Neural progenitor cell (in vitro differentiated cells): ENCODE data around the gene XAB2. TPM values are rescaled to one million over a fixed set of nuclear protein-coding genes. Genes with fewer than 3 reads are reported as not detected.

Experiments used
- DNase-seq: peaks from one replicate; pipeline ENCODE4 v3.0.0-alpha.2; 2016; ENCODE audit warnings: low spot score
- H2AFZ ChIP-seq: fragments of 200-600 bp; sonication (generic); replicated peaks from 2 replicates; pipeline ENCODE4 v1.6.1; 2016; ENCODE audit warnings: antibody characterized with exemption
- H3F3A ChIP-seq: fragments of 200-600 bp; sonication (generic); 2 replicates; pipeline ENCODE4 v1.6.1; 2016; ENCODE audit warnings: antibody characterized with exemption, low read depth
- H3K27ac ChIP-seq: fragments of 200-600 bp; sonication (generic); 2 replicates; pipeline ENCODE4 v1.5.1; 2016; ENCODE audit warnings: mild to moderate bottlenecking
- H3K27me3 ChIP-seq: fragments of 200-600 bp; sonication (generic); 2 replicates; pipeline ENCODE4 v1.6.1; 2016; ENCODE audit warnings: mild to moderate bottlenecking, moderate library complexity
- H3K36me3 ChIP-seq: fragments of 200-600 bp; sonication (generic); 2 replicates; pipeline ENCODE4 v1.5.1; 2016
- H3K4me1 ChIP-seq: fragments of 200-600 bp; sonication (generic); 2 replicates; pipeline ENCODE4 v1.6.1; 2016; ENCODE audit warnings: mixed run types
- H3K4me2 ChIP-seq: fragments of 200-600 bp; sonication (generic); 2 replicates; pipeline ENCODE4 v1.6.1; 2016
- H3K4me3 ChIP-seq: fragments of 200-600 bp; sonication (generic); 2 replicates; pipeline ENCODE4 v1.5.1; 2016
- H3K79me2 ChIP-seq: fragments of 200-600 bp; sonication (generic); 2 replicates; pipeline ENCODE4 v1.6.1; 2016; ENCODE audit warnings: low read depth
- H3K9ac ChIP-seq: fragments of 200-600 bp; sonication (generic); 2 replicates; pipeline ENCODE4 v1.6.1; 2016
- H3K9me3 ChIP-seq: fragments of 200-600 bp; sonication (generic); 2 replicates; pipeline ENCODE4 v1.5.1; 2016; ENCODE audit warnings: low read depth
- H4K20me1 ChIP-seq: fragments of 200-600 bp; sonication (generic); 2 replicates; pipeline ENCODE4 v1.6.1; 2016; ENCODE audit warnings: low read depth
- H3K27ac Mint-ChIP-seq: 3 replicates; pipeline ENCODE4 v1.8.0; 2021; ENCODE audit warnings: mixed read lengths
- H3K27me3 Mint-ChIP-seq: 2 replicates; pipeline ENCODE4 v1.8.0; 2022; ENCODE audit warnings: low read depth, mild to moderate bottlenecking, inconsistent platforms, moderate library complexity, mixed read lengths; ENCODE audit not compliant: insufficient read depth
- H3K36me3 Mint-ChIP-seq: 3 replicates; pipeline ENCODE4 v1.8.0; 2021; ENCODE audit warnings: mixed read lengths
- H3K4me1 Mint-ChIP-seq: 3 replicates; pipeline ENCODE4 v1.8.0; 2021; ENCODE audit warnings: mixed read lengths
- H3K4me3 Mint-ChIP-seq: 3 replicates; pipeline ENCODE4 v1.8.0; 2021; ENCODE audit warnings: mild to moderate bottlenecking, moderate library complexity, mixed read lengths
- H3K9me3 Mint-ChIP-seq: 3 replicates; pipeline ENCODE4 v1.8.0; 2020; ENCODE audit warnings: mixed read lengths
- CTCF ChIP-seq: fragments of 200-600 bp; sonication (generic); IDR thresholded peaks from 2 replicates; pipeline ENCODE4 v1.5.1; 2017; ENCODE audit warnings: antibody characterized with exemption, mild to moderate bottlenecking
- EZH2 ChIP-seq: fragments of 200-600 bp; sonication (generic); IDR thresholded peaks from 2 replicates; pipeline ENCODE4 v1.6.1; 2017; ENCODE audit warnings: antibody characterized with exemption, mild to moderate bottlenecking, moderate library complexity
- EZH2phosphoT487 ChIP-seq: fragments of 200-600 bp; sonication (generic); IDR thresholded peaks from 2 replicates; pipeline ENCODE4 v1.6.1; 2017; ENCODE audit warnings: antibody characterized with exemption
- total RNA-seq: library from RNA; depleted of rRNA; stranded (reverse); fragments of >200 nt; gene quantifications from 2 replicates; pipeline ENCODE4 v1.2.3, GENCODE V29; 2015; ENCODE audit warnings: low replicate concordance

The XAB2 gene
- total RNA-seq, 1 donor from 2014 or later: 30.9 TPM

- Mint-ChIP-seq H3K9me3 (no peaks in the 10 kb centered on the region), H3K36me3 (peaks cover 18% of the 10 kb centered on the region), H3K4me3 (no peak overlapping the region), H3K27ac (no peak overlapping the region), H3K4me1 (peaks cover 3% of the 10 kb centered on the region), H3K27me3 (peaks cover 7% of the 10 kb centered on the region)
- DNase-seq: no peak
- H3K36me3 ChIP-seq: no peaks in the 10 kb centered on the region
- no peak overlapping the region for H3K4me2 ChIP-seq
- H3K9ac ChIP-seq: no peak overlapping the region
- no peak overlapping the region for H2AFZ ChIP-seq
- no peak overlapping the region for H3K27ac ChIP-seq
- H3K4me3 ChIP-seq: no peak overlapping the region
- H3K9me3 ChIP-seq: no peaks in the 10 kb centered on the region
- H3K79me2 ChIP-seq: peaks cover 20% of the 10 kb centered on the region
- TF ChIP-seq CTCF (no peak), EZH2 (no peak), EZH2phosphoT487 (no peak)
- no peaks in the 10 kb centered on the region for H3F3A ChIP-seq
- H3K27me3 ChIP-seq: no peaks in the 10 kb centered on the region
- H3K4me1 ChIP-seq: no peaks in the 10 kb centered on the region
- H4K20me1 ChIP-seq: peaks cover 2% of the 10 kb centered on the region
These were observed 6.2 kb downstream of the XAB2 start for GRCh38 chr19:7622933-7623685.

GRCh38 chr19:7620442-7621412 lies 8.6 kb downstream of the XAB2 start:
- Histone ChIP-seq H3K9me3 (no peaks in the 10 kb centered on the region), H3K9ac (no peak overlapping the region), H3K4me3 (no peak overlapping the region), H3K27ac (no peak overlapping the region), H3K27me3 (no peaks in the 10 kb centered on the region), H2AFZ (no peak overlapping the region), H3K36me3 (no peaks in the 10 kb centered on the region), H3K4me1 (no peaks in the 10 kb centered on the region), H3F3A (no peaks in the 10 kb centered on the region), H3K4me2 (no peak overlapping the region), H4K20me1 (no peaks in the 10 kb centered on the region), H3K79me2 (no peaks in the 10 kb centered on the region)
- no peak for DNase-seq
- Mint-ChIP-seq H3K9me3 (no peaks in the 10 kb centered on the region), H3K4me1 (no peaks in the 10 kb centered on the region), H3K27me3 (peaks cover 9% of the 10 kb centered on the region), H3K27ac (no peak overlapping the region), H3K4me3 (no peak overlapping the region), H3K36me3 (peaks cover 18% of the 10 kb centered on the region)
- TF ChIP-seq CTCF: no peak
- no peak for TF ChIP-seq EZH2
- no peak for TF ChIP-seq EZH2phosphoT487

GRCh38 chr19:7619671-7620441 lies 9.5 kb downstream of the XAB2 start:
- Histone ChIP-seq H3K27me3 (no peaks in the 10 kb centered on the region), H3K79me2 (no peaks in the 10 kb centered on the region), H2AFZ (no peak overlapping the region), H3F3A (no peaks in the 10 kb centered on the region), H3K9ac (no peak overlapping the region), H4K20me1 (no peaks in the 10 kb centered on the region), H3K27ac (no peak overlapping the region), H3K4me3 (no peak overlapping the region), H3K4me1 (no peaks in the 10 kb centered on the region), H3K36me3 (no peaks in the 10 kb centered on the region), H3K9me3 (no peaks in the 10 kb centered on the region), H3K4me2 (no peak overlapping the region)
- Mint-ChIP-seq H3K9me3 (no peaks in the 10 kb centered on the region), H3K27ac (no peak overlapping the region), H3K4me1 (no peaks in the 10 kb centered on the region), H3K4me3 (no peak overlapping the region), H3K36me3 (peaks cover 16% of the 10 kb centered on the region), H3K27me3 (peaks cover 7% of the 10 kb centered on the region)
- no peak for DNase-seq
- TF ChIP-seq CTCF (no peak), EZH2phosphoT487 (no peak), EZH2 (no peak)
